HuH-7.5 (cell line): ENCODE measurements around the gene JPH3.
"Not testable (repeated sequence)": the region's sequence is repeated elsewhere in the genome, so short reads cannot be mapped to it uniquely, and the experiment has no call there.

ENCODE experiments used
- DNase-seq: peaks from one replicate; pipeline ENCODE4 v3.0.0; 2011; ENCODE audit warnings: low spot score

JPH3 gene

GRCh38 chr16:87715658-87716057, 113.3 kb downstream of the JPH3 start:
- DNase-seq = no peak

GRCh38 chr16:87718831-87719230, 116.5 kb downstream of the JPH3 start:
- not testable (repeated sequence) for DNase-seq

- DNase-seq = no peak
Measured at GRCh38 chr16:87720446-87720845, 118.1 kb downstream of the JPH3 start.

- DNase-seq = no peak
Measured at GRCh38 chr16:87721622-87722585, 119.6 kb downstream of the JPH3 start.

GRCh38 chr16:87722590-87723225, 120.4 kb downstream of the JPH3 start:
- no peak for DNase-seq

- DNase-seq = no peak
Measured at GRCh38 chr16:87723226-87723623, 120.9 kb downstream of the JPH3 start.

GRCh38 chr16:87724490-87725291, 122.4 kb downstream of the JPH3 start:
- DNase-seq = no peak

- DNase-seq = no peak
Measured at GRCh38 chr16:87725596-87726235, 123.4 kb downstream of the JPH3 start.

- not testable (repeated sequence) for DNase-seq
Measured at GRCh38 chr16:87726577-87726976, 124.3 kb downstream of the JPH3 start.

GRCh38 chr16:87727346-87727745, 125.0 kb downstream of the JPH3 start:
- DNase-seq = no peak

- DNase-seq = no peak
Measured at GRCh38 chr16:87728026-87728425, 125.7 kb downstream of the JPH3 start.

- DNase-seq = no peak
Measured at GRCh38 chr16:87729266-87729954, 127.1 kb downstream of the JPH3 start.

- DNase-seq = no peak
Measured at GRCh38 chr16:87731607-87732006, 129.3 kb downstream of the JPH3 start.

- DNase-seq = no peak
Measured at GRCh38 chr16:87733190-87733589, 130.9 kb downstream of the JPH3 start.

- DNase-seq = no peak
Measured at GRCh38 chr16:87734644-87735043, 132.3 kb downstream of the JPH3 start.

- DNase-seq = no peak
Measured at GRCh38 chr16:87735270-87736007, 133.1 kb downstream of the JPH3 start.

- no peak for DNase-seq
Measured at GRCh38 chr16:87736008-87736382, 133.7 kb downstream of the JPH3 start.

- no peak for DNase-seq
Measured at GRCh38 chr16:87739801-87740200, 137.5 kb downstream of the JPH3 start.

GRCh38 chr16:87740441-87740840, 138.1 kb downstream of the JPH3 start:
- DNase-seq = no peak

GRCh38 chr16:87740909-87741424, 138.7 kb downstream of the JPH3 start:
- DNase-seq = no peak
